Transverse colon (tissue), 4 donors: ENCODE results near the gene KCNC4. TPM values are rescaled to one million over a fixed set of nuclear protein-coding genes. Genes with fewer than 3 reads are reported as not detected.

ENCODE experiments used
- DNase-seq: peaks from one replicate; pipeline ENCODE4 v3.0.0-alpha.2; 2019
- H3K27ac ChIP-seq, 4 donors: fragments of 200-600 bp; sonication (generic); 2 replicates each; pipeline ENCODE4 v1.5.1; 2016 to 2018; ENCODE audit warnings: inconsistent platforms in 4 of 4
- H3K27me3 ChIP-seq: fragments of 200-600 bp; sonication (generic); 2 replicates; pipeline ENCODE4 v1.5.1; 2017; ENCODE audit warnings: inconsistent platforms
- H3K36me3 ChIP-seq, 4 donors: fragments of 200-600 bp; sonication (generic); 2 replicates each; pipeline ENCODE4 v1.5.1; 2017 to 2019; ENCODE audit warnings: inconsistent platforms in 4 of 4
- H3K4me1 ChIP-seq, 4 donors: fragments of 200-600 bp; sonication (generic); 2 replicates each; pipeline ENCODE4 v1.5.1; 2017 to 2020; ENCODE audit warnings: inconsistent platforms in 4 of 4
- H3K4me3 ChIP-seq, 4 donors: fragments of 200-600 bp; sonication (generic); 1 replicate in 1 of 4; 2 replicates in 3 of 4; pipeline versions ENCODE4 v1.5.1 to v1.6.1; 2017 to 2019; ENCODE audit warnings: inconsistent platforms in 4 of 4
- H3K9me3 ChIP-seq, 2 donors: fragments of 200-600 bp; sonication (generic); 2 replicates each; pipeline ENCODE4 v1.5.1; 2017 to 2019; ENCODE audit warnings: inconsistent platforms in 2 of 2
- EP300 ChIP-seq: sonication (generic); formaldehyde crosslinking; IDR thresholded peaks from one replicate; pipeline ENCODE4 v1.6.1; 2017; ENCODE audit warnings: antibody characterized with exemption, low read depth
- POLR2A ChIP-seq: fragments of 450-650 bp; IDR thresholded peaks from one replicate; pipeline ENCODE4 v1.6.1; 2016; ENCODE audit warnings: antibody characterized with exemption, mild to moderate bottlenecking, moderate library complexity
- POLR2AphosphoS5 ChIP-seq, 3 donors: sonication (generic); formaldehyde crosslinking; IDR thresholded peaks; one replicate each; pipeline ENCODE4 v1.6.1; 2016; ENCODE audit warnings: antibody characterized with exemption in 3 of 3
- WGBS, 2 donors: methylation state at CpG; one replicate each; pipeline ENCODE4 v1.1.5; 2018; ENCODE audit warnings: low coverage in 1 of 2; 5-methylcytosine and 5-hydroxymethylcytosine counted together
- in situ Hi-C, 4 donors: fragments of 200-750 bp; cut with MboI; loops; one replicate each; pipeline versions ENCODE4 v1.15.0 to v1.15.1; 2017; ENCODE audit warnings: low sequenced_read_pairs in 3 of 4, low pct_ligation_motif_present in 1 of 4, low pct_unique_long_range_greater_than_20kb in 1 of 4
- intact Hi-C: fragments of 100-400 bp; cut with DNase I; formaldehyde crosslinking; loops from one replicate; pipeline ENCODE4 v1.15.1; 2023; ENCODE audit warnings: low total_unique reads
- total RNA-seq, 4 donors: library from RNA; depleted of rRNA; stranded (reverse); fragments of >200 nt; gene quantifications; one replicate each; pipeline ENCODE4 v1.1.0, GENCODE V29; 2016
- TF ChIP-seq, protein P1 (sequence below), 5 experiments: fragments of 200-600 bp in 3 of 5; fragments of 450-650 bp in 2 of 5; sonication (generic) in 3 of 5; IDR thresholded peaks; 1 replicate in 2 of 5; 2 replicates in 3 of 5; pipeline ENCODE4 v1.5.1; 2016 to 2017; ENCODE audit warnings: antibody characterized with exemption in 5 of 5, inconsistent platforms in 3 of 5, mild to moderate bottlenecking in 2 of 5, moderate library complexity in 1 of 5

Gene KCNC4
- total RNA-seq, 4 donors from 2014 or later: 1.8 to 25.8 (median 4.9) TPM

DNA sequence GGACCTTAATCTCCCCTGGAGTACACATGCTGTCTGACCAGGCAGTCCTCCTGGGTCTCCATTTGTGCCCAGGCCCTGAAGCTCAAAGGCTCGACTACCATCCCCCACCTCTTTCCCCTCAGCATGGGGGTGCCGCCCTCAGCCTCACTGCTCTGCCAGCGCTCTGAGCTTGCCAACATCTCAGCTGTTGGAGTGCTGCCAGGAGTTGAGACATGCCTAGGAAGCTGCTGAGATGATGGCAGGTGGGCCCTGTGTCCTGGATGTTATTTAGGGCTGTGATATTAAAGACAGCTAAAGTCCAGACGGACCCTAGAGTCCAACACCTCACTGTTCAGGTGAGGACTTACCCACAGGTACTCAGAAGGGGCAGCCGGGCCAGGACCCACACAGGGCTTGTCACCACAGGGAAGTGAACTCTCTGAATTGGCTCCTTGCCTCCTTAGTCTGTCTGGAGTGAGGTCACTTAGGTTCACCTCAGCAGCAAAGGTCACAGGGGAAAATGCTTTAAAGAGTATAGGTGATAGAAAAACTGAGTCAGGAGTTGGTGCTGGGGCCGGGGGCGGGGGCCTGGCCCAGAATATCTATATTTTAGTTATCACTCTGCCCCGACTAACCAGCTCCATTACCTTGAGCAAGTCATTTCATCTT is 19.7 kb upstream of the KCNC4 start:
- intact Hi-C loops: no loop called here
- Histone ChIP-seq H3K4me1 (peaks cover 0 to 10% (median 0%) of the 10 kb centered on the region in 4 donors), H3K9me3 (no peaks in the 10 kb centered on the region), H3K36me3 (no peaks in the 10 kb centered on the region), H3K27me3 (no peaks in the 10 kb centered on the region), H3K4me3 (no peak overlapping the region), H3K27ac (no peak overlapping the region)
- TF ChIP-seq POLR2A (no peak), POLR2AphosphoS5 (IDR thresholded peaks at IDR 0.05) (no peak), EP300 (no peak)
- TF ChIP-seq, protein P1, sequence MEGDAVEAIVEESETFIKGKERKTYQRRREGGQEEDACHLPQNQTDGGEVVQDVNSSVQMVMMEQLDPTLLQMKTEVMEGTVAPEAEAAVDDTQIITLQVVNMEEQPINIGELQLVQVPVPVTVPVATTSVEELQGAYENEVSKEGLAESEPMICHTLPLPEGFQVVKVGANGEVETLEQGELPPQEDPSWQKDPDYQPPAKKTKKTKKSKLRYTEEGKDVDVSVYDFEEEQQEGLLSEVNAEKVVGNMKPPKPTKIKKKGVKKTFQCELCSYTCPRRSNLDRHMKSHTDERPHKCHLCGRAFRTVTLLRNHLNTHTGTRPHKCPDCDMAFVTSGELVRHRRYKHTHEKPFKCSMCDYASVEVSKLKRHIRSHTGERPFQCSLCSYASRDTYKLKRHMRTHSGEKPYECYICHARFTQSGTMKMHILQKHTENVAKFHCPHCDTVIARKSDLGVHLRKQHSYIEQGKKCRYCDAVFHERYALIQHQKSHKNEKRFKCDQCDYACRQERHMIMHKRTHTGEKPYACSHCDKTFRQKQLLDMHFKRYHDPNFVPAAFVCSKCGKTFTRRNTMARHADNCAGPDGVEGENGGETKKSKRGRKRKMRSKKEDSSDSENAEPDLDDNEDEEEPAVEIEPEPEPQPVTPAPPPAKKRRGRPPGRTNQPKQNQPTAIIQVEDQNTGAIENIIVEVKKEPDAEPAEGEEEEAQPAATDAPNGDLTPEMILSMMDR (IDR thresholded peaks at IDR 0.05): no peak
- DNase-seq: no peak
- WGBS, 2 donors: 45 to 100% methylated on average over 3 to 8 of the region's 8 CpGs
- in situ Hi-C loops: no loop called here

DNA sequence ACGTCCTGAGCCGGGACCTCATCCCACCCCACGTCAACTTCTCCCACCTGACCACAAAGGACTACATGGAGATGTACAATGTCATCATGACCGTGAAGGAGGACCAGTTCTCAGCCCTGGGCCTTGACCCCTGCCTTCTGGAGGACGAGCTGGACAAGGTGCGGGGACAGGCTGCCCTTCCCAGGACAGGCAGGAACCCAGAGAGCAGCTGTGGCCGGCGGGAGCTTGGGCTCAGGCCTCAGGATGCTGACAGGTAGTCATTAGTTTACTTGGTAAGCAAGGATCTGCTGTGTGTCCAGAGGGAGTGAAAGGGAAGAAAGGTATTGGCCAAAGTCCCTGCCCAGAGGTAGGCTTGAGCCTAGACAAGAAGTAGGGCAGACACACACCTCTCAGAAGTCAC is 17.6 kb upstream of the KCNC4 start:
- no peaks in the 10 kb centered on the region for H3K27me3 ChIP-seq
- H3K4me3 ChIP-seq: no peak overlapping the region
- intact Hi-C loops (no loop called here), in situ Hi-C loops (no loop called here)
- H3K27ac ChIP-seq: no peak overlapping the region
- H3K9me3 ChIP-seq: no peaks in the 10 kb centered on the region
- no peak for DNase-seq
- WGBS, 2 donors: 92% methylated on average over 8 of the region's 8 CpGs; no CpG with 5 or more reads in 1 of the 2 donors
- H3K4me1 ChIP-seq: peaks cover 0 to 5% (median 0%) of the 10 kb centered on the region in 4 donors
- TF ChIP-seq EP300: no peak
- TF ChIP-seq, protein P1 (IDR thresholded peaks at IDR 0.05): no peak
- TF ChIP-seq POLR2AphosphoS5 (IDR thresholded peaks at IDR 0.05): no peak
- TF ChIP-seq POLR2A: no peak
- no peaks in the 10 kb centered on the region for H3K36me3 ChIP-seq

DNA sequence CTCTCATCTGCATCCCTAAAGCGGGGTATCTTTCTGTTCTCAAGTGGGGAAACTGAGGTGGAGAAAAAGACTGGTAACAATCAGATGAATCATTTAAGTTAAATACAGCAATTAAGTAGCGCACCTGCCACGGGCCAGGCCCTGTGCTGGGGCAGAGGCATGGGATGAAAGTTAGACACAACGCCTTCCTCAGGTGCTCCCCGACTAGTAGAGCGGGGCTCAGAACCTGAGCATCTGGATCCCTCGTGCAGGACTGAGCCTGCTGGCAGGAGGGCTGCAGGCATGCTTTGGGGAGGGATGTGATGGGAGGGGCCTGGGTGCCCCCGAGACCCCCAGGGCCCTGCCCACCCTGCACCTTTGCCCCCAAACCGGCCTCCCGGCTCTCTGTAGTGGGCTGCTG is 14.9 kb upstream of the KCNC4 start:
- WGBS, 2 donors: 88 to 100% methylated on average over 6 to 10 of the region's 10 CpGs
- Histone ChIP-seq H3K27me3 (no peaks in the 10 kb centered on the region), H3K9me3 (no peaks in the 10 kb centered on the region), H3K4me3 (no peak overlapping the region), H3K36me3 (no peaks in the 10 kb centered on the region), H3K4me1 (no peaks in the 10 kb centered on the region), H3K27ac (no peak overlapping the region)
- TF ChIP-seq EP300 (no peak), POLR2A (no peak)
- TF ChIP-seq, protein P1 (IDR thresholded peaks at IDR 0.05): no peak
- in situ Hi-C loops: loop anchor here in 1 of 4 donors (5.0 kb wide), 1 partner anchor 267 kb away; no protein-coding TSS in a partner anchor
- DNase-seq: no peak
- intact Hi-C loops: no loop called here

DNA sequence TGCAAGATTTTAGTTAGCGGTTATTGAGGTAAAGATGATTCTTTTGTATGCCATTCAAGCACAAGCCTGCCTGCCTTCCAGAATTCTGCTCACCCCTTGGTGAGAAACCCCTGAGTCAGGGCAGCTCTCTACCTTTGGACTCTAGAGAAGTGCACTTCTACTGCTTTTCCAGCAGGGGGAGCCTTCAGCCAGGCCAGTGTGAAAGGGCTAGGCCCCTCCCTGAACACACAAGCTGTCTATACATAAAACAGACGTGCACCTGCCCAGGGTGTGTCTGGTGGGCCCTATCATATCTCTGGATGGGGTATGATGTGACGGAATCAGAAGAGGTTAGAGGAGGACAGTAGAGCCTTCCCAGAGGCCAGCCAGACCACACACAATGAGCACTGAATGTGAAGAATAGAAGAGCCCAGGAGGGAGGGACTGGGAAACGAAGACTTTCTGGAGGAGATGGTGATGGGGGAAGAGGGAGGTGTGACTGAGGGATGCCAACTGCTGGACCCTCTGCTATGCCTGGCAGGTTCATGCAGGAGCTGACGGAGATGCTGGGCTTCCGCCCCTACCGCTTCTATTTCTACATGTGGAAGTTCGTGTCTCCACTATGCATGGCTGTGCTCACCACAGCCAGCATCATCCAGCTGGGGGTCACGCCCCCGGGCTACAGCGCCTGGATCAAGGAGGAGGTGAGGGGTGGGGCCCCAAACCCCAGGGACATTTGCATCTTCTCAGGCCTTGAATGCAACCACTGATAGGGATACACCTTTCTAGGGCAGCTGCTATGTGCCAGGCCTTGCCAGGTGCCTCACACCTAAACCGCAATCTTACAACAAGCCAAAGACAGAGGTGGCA is 13.0 kb upstream of the KCNC4 start:
- no peaks in the 10 kb centered on the region for H3K4me1 ChIP-seq
- in situ Hi-C loops (loop anchor here in 1 of 4 donors (5.0 kb wide), 1 partner anchor 265 kb away; no protein-coding TSS in a partner anchor), intact Hi-C loops (no loop called here)
- DNase-seq: no peak
- WGBS, 2 donors: 45 to 58% methylated on average over 1 to 12 of the region's 12 CpGs
- H3K36me3 ChIP-seq: no peaks in the 10 kb centered on the region
- H3K4me3 ChIP-seq: no peak overlapping the region
- no peak overlapping the region for H3K27ac ChIP-seq
- no peaks in the 10 kb centered on the region for H3K9me3 ChIP-seq
- no peaks in the 10 kb centered on the region for H3K27me3 ChIP-seq
- no peak for TF ChIP-seq EP300
- TF ChIP-seq, protein P1 (IDR thresholded peaks at IDR 0.05): peak; percentile 75 to 91 (median 88)
